SK-N-SH (cell line): ENCODE results near the gene PTK7. TPM values are rescaled to one million over a fixed set of nuclear protein-coding genes. Genes with fewer than 3 reads are reported as not detected.

ENCODE experiments used
- CTCF ChIA-PET: fragments of 300-600, 350-600 bp; formaldehyde crosslinking; extraction: SDS; loops from one replicate; lab custom pipeline; 2021; lab: Yijun Ruan, JAX
- POLR2A ChIA-PET: fragments of 350-600 bp; sonication (Branson Sonifier 250); formaldehyde crosslinking; extraction: SDS; loops from one replicate; lab custom pipeline; 2020; ENCODE audit warnings: antibody characterized with exemption, inconsistent platforms; lab: Yijun Ruan, JAX
- DNase-seq: peaks from one replicate; pipeline ENCODE4 v3.0.0; 2012
- H2AFZ ChIP-seq: fragments of 200-600 bp; sonication (generic); 2 replicates; pipeline ENCODE4 v1.8.1; 2016; ENCODE audit warnings: antibody characterized with exemption, mild to moderate bottlenecking, low read depth
- H3F3A ChIP-seq: fragments of 200-600 bp; sonication (generic); replicated peaks from 2 replicates; pipeline ENCODE3; 2016; ENCODE audit warnings: antibody characterized with exemption, mild to moderate bottlenecking; ENCODE audit not compliant: insufficient read depth
- H3K27ac ChIP-seq, 2 experiments: fragments of 200-500 bp in 1 of 2; fragments of 200-600 bp in 1 of 2; sonication (Bioruptor generic) in 1 of 2; sonication (generic), shearing (Covaris generic) in 1 of 2; 2 replicates each; pipeline versions ENCODE4 v1.5.1 to v1.6.1; 2014 to 2016; ENCODE audit warnings: low read depth in 2 of 2, inconsistent platforms in 1 of 2, low read length in 1 of 2, mild to moderate bottlenecking in 1 of 2, mixed read lengths in 1 of 2
- H3K27me3 ChIP-seq: fragments of 200-600 bp; sonication (generic), shearing (Covaris generic); 2 replicates; pipeline ENCODE4 v1.6.1; 2016; ENCODE audit warnings: mixed run types; ENCODE audit not compliant: insufficient read depth
- H3K36me3 ChIP-seq, 2 experiments: fragments of 200-500 bp in 1 of 2; fragments of 200-600 bp in 1 of 2; sonication (Bioruptor generic) in 1 of 2; sonication (generic) in 1 of 2; replicated peaks in 1 of 2; 2 replicates each; pipeline versions ENCODE3 to v1.5.1; 2014 to 2016; ENCODE audit warnings: low read length in 1 of 2, mild to moderate bottlenecking in 1 of 2; ENCODE audit not compliant: insufficient read depth in 2 of 2, control insufficient read depth in 1 of 2
- H3K4me1 ChIP-seq, 2 experiments: fragments of 200-500 bp in 1 of 2; fragments of 200-600 bp in 1 of 2; sonication (Bioruptor generic) in 1 of 2; sonication (generic), shearing (Covaris generic) in 1 of 2; 2 replicates each; pipeline versions ENCODE4 v1.5.1 to v1.6.1; 2014 to 2016; ENCODE audit warnings: low read depth in 1 of 2, low read length in 1 of 2, mixed run types in 1 of 2; ENCODE audit not compliant: insufficient read depth in 2 of 2, control insufficient read depth in 1 of 2
- H3K4me2 ChIP-seq: fragments of 200-600 bp; sonication (generic), shearing (Covaris generic); 2 replicates; pipeline ENCODE4 v1.6.1; 2017; ENCODE audit warnings: mixed run types
- H3K4me3 ChIP-seq, 2 experiments: fragments of 200-500 bp in 1 of 2; fragments of 200-600 bp in 1 of 2; sonication (Bioruptor generic) in 1 of 2; sonication (generic), shearing (Covaris generic) in 1 of 2; 2 replicates each; pipeline versions ENCODE4 v1.5.1 to v1.8.1; 2014 to 2016; ENCODE audit warnings: low read depth in 2 of 2, inconsistent platforms in 1 of 2, low read length in 1 of 2, mild to moderate bottlenecking in 1 of 2, mixed read lengths in 1 of 2, moderate library complexity in 1 of 2
- H3K79me2 ChIP-seq: fragments of 200-600 bp; sonication (generic); 2 replicates; pipeline ENCODE4 v1.8.1; 2017; ENCODE audit warnings: mild to moderate bottlenecking; ENCODE audit not compliant: insufficient read depth
- H3K9ac ChIP-seq: fragments of 200-600 bp; sonication (generic); 2 replicates; pipeline ENCODE4 v1.6.1; 2017; ENCODE audit warnings: mixed run types
- H3K9me2 ChIP-seq: fragments of 200-600 bp; sonication (generic); 2 replicates; pipeline ENCODE4 v1.6.1; 2017; ENCODE audit warnings: mixed run types
- H3K9me3 ChIP-seq: fragments of 200-600 bp; sonication (generic); 2 replicates; pipeline ENCODE4 v1.6.1; 2017; ENCODE audit warnings: mixed run types, mild to moderate bottlenecking, moderate library complexity
- H4K20me1 ChIP-seq: fragments of 200-600 bp; sonication (generic); 2 replicates; pipeline ENCODE4 v1.6.1; 2017; ENCODE audit warnings: mild to moderate bottlenecking, mixed run types; ENCODE audit not compliant: insufficient read depth
- CTCF ChIP-seq: fragments of 200-600 bp; sonication (generic); IDR thresholded peaks from 2 replicates; pipeline ENCODE4 v1.6.1; 2017; ENCODE audit warnings: antibody characterized with exemption, mild to moderate bottlenecking, moderate library complexity
- FOXJ3 ChIP-seq: sonication (generic); formaldehyde crosslinking; IDR thresholded peaks from 2 replicates; pipeline ENCODE4 v1.5.1; 2020; ENCODE audit warnings: mild to moderate bottlenecking, missing genetic modification reagents
- GATA2 ChIP-seq: sonication (generic); formaldehyde crosslinking; IDR thresholded peaks from 2 replicates; pipeline ENCODE4 v1.5.0; 2020; ENCODE audit warnings: mild to moderate bottlenecking, missing genetic modification reagents
- IRF3 ChIP-seq: fragments of 150-350 bp; IDR thresholded peaks from 2 replicates; pipeline ENCODE4 v1.6.1; 2016; ENCODE audit warnings: mild to moderate bottlenecking, low read depth, low read length
- MXI1 ChIP-seq: IDR thresholded peaks from 2 replicates; pipeline ENCODE4 v1.6.1; 2012; ENCODE audit warnings: mild to moderate bottlenecking, low read depth, low read length, improper control_type of control experiment
- NRF1 ChIP-seq: IDR thresholded peaks from 2 replicates; pipeline ENCODE4 v1.6.1; 2012; ENCODE audit warnings: low read depth, mild to moderate bottlenecking, low read length
- PBX3 ChIP-seq: IDR thresholded peaks from 2 replicates; pipeline ENCODE4; 2012
- RAD21 ChIP-seq: IDR thresholded peaks from 2 replicates; pipeline ENCODE4 v1.6.1; 2012; ENCODE audit warnings: mild to moderate bottlenecking, low read length
- REST ChIP-seq: IDR thresholded peaks from 2 replicates; pipeline ENCODE4 v1.6.1; 2012; ENCODE audit warnings: mild to moderate bottlenecking, low read depth, low read length, moderate library complexity
- RFX5 ChIP-seq: IDR thresholded peaks from 2 replicates; pipeline ENCODE4 v1.6.1; 2012; ENCODE audit warnings: mild to moderate bottlenecking, improper control_type of control experiment, low read length
- RXRA ChIP-seq: IDR thresholded peaks from 2 replicates; pipeline ENCODE4 v1.4.0; 2012; ENCODE audit warnings: low read depth, mild to moderate bottlenecking, borderline replicate concordance
- TAF1 ChIP-seq: IDR thresholded peaks from 2 replicates; pipeline ENCODE4 v1.6.1; 2012; ENCODE audit warnings: low read depth, mild to moderate bottlenecking, low read length, moderate library complexity, borderline replicate concordance
- TEAD4 ChIP-seq: IDR thresholded peaks from 2 replicates; pipeline ENCODE4 v1.4.0; 2012; ENCODE audit warnings: mild to moderate bottlenecking, borderline replicate concordance; ENCODE audit not compliant: insufficient read depth
- YY1 ChIP-seq: IDR thresholded peaks from 2 replicates; pipeline ENCODE4 v1.4.0; 2012; ENCODE audit warnings: low read depth, mild to moderate bottlenecking
- ZBTB33 ChIP-seq: IDR thresholded peaks from 2 replicates; pipeline ENCODE4 v1.4.0; 2012; ENCODE audit warnings: low read depth, borderline replicate concordance
- WGBS: methylation state at CpG from one replicate; pipeline ENCODE4 v1.1.6; 2017; ENCODE audit warnings: low lambda C conversion rate; 5-methylcytosine and 5-hydroxymethylcytosine counted together
- polyA plus RNA-seq, 3 experiments: library from polyadenylated mRNA; depleted of rRNA; stranded (reverse); fragments of >200 nt; gene quantifications; 2 replicates each; pipeline ENCODE4 v1.2.3, GENCODE V29; 2012

PTK7 gene
- polyA plus RNA-seq, 1 of the 3 experiments (the other 2 are of a cell fraction): 105 TPM

GRCh38 chr6:43037197-43037596 is 38.9 kb upstream of the PTK7 start:
- H3K79me2 ChIP-seq: no peaks in the 10 kb centered on the region
- POLR2A ChIA-PET: interaction anchor here (2.0 kb wide), 1 partner anchor 108 kb away, joined by 4 read pairs; the partner anchor contains the start of gene CNPY3

GRCh38 chr6:43037706-43038105 is 38.4 kb upstream of the PTK7 start:
- H3K9me2 ChIP-seq: no peaks in the 10 kb centered on the region
- H3K36me3 ChIP-seq: peaks cover 19 to 53% of the 10 kb centered on the region in 2 experiments
- no peaks in the 10 kb centered on the region for H3K79me2 ChIP-seq
- WGBS: 88% methylated on average over 7 of the region's 9 CpGs
- ChIA-PET POLR2A (interaction anchor here (1.3 kb wide), 1 partner anchor 16 kb away, joined by 4 read pairs; the partner anchor contains the start of gene CUL7), CTCF (interaction anchor here (0.9 kb wide), 1 partner anchor 106 kb away, joined by 3 read pairs; no protein-coding TSS in a partner anchor)
- H4K20me1 ChIP-seq: no peaks in the 10 kb centered on the region
- no peak overlapping the region for H2AFZ ChIP-seq
- H3K27me3 ChIP-seq: no peaks in the 10 kb centered on the region
- H3K9me3 ChIP-seq: no peaks in the 10 kb centered on the region
- H3K4me2 ChIP-seq: no peak overlapping the region
- no peak overlapping the region for H3K27ac ChIP-seq
- no peak for DNase-seq
- peaks cover 14% of the 10 kb centered on the region for H3F3A ChIP-seq
- H3K4me1 ChIP-seq: no peaks in the 10 kb centered on the region
- H3K4me3 ChIP-seq: no peak overlapping the region
- H3K9ac ChIP-seq: no peak overlapping the region
- TF ChIP-seq RAD21 (no peak), REST (no peak), CTCF (no peak), NRF1 (no peak), YY1 (no peak), PBX3 (no peak), IRF3 (no peak), FOXJ3 (CRISPR knock-in tag) (no peak), TAF1 (no peak), RXRA (no peak), RFX5 (no peak)

More at GRCh38 chr6:43037197-43037596, 38.9 kb upstream of the PTK7 start:
- Histone ChIP-seq H3K27ac (no peak overlapping the region), H3K9me2 (no peaks in the 10 kb centered on the region), H3K36me3 (peaks cover 25 to 49% of the 10 kb centered on the region in 2 experiments), H3K9ac (no peak overlapping the region), H3K27me3 (no peaks in the 10 kb centered on the region), H3K4me2 (no peak overlapping the region), H3K4me3 (no peak overlapping the region), H3K9me3 (no peaks in the 10 kb centered on the region), H4K20me1 (no peaks in the 10 kb centered on the region), H3K4me1 (no peaks in the 10 kb centered on the region), H3F3A (peaks cover 19% of the 10 kb centered on the region), H2AFZ (no peak overlapping the region)
- 82% methylated on average over 5 of the region's 5 CpGs for WGBS
- no peak for DNase-seq
- no peak for TF ChIP-seq ZBTB33
- TF ChIP-seq RFX5: no peak
- no peak for TF ChIP-seq GATA2
- no peak for TF ChIP-seq FOXJ3 (CRISPR knock-in tag)
- TF ChIP-seq YY1: no peak
- TF ChIP-seq TEAD4: no peak
- TF ChIP-seq MXI1: no peak
- CTCF ChIA-PET: interaction anchor here (0.9 kb wide), 1 partner anchor 106 kb away, joined by 3 read pairs; no protein-coding TSS in a partner anchor
